B cell (primary cell): ENCODE results near the gene TBKBP1. TPM values are rescaled to one million over a fixed set of nuclear protein-coding genes. Genes with fewer than 3 reads are reported as not detected.

Source experiments
- ATAC-seq: fragments of 200-7000 bp; cut with Tn5 transposase; one replicate; pipeline ENCODE4 v1.10.0; 2021; ENCODE audit warnings: low read depth, mild to moderate bottlenecking, moderate number of reproducible peaks, moderate library complexity
- CTCF ChIA-PET: fragments of 350-600 bp; sonication (Branson Sonifier 250); formaldehyde crosslinking; loops from one replicate; lab custom pipeline; 2021; ENCODE audit warnings: antibody characterized with exemption, inconsistent platforms; lab: Charles Lee
- POLR2A ChIA-PET: fragments of 350-600 bp; sonication (Branson Sonifier 250); formaldehyde crosslinking; loops from one replicate; lab custom pipeline; 2021; ENCODE audit warnings: antibody characterized with exemption; lab: Charles Lee
- DNase-seq: peaks from one replicate; pipeline ENCODE4 v3.0.0; 2013
- H2AFZ ChIP-seq: 2 replicates; pipeline ENCODE4 v1.6.1; 2012; ENCODE audit warnings: mild to moderate bottlenecking, low read depth, low read length; ENCODE audit not compliant: insufficient read depth, poor library complexity, severe bottlenecking
- H3K27ac ChIP-seq, 2 donors: 1 replicate in 1 of 2; 2 replicates in 1 of 2; pipeline ENCODE4 v1.5.1; 2012 to 2013; ENCODE audit warnings: low read length in 2 of 2, mild to moderate bottlenecking in 2 of 2, moderate library complexity in 1 of 2
- H3K27me3 ChIP-seq, 4 experiments: fragments of 200-600 bp in 1 of 4; sonication (generic) in 1 of 4; replicated peaks in 1 of 4; 1 replicate in 2 of 4; 2 replicates in 2 of 4; pipeline versions ENCODE4 v1.6.1 to v1.7.0; 2013 to 2016; ENCODE audit warnings: low read length in 3 of 4, mild to moderate bottlenecking in 2 of 4, mixed read lengths in 1 of 4, moderate library complexity in 1 of 4; ENCODE audit not compliant: insufficient read depth in 4 of 4, control insufficient read depth in 3 of 4; ENCODE audit errors: control extremely low read depth in 1 of 4
- H3K36me3 ChIP-seq, 2 experiments: replicated peaks in 1 of 2; 1 replicate in 1 of 2; 2 replicates in 1 of 2; pipeline versions ENCODE4 v1.6.1 to v1.7.1; 2013; ENCODE audit warnings: low read length in 1 of 2; ENCODE audit not compliant: insufficient read depth in 2 of 2, control insufficient read depth in 1 of 2; ENCODE audit errors: control extremely low read depth in 1 of 2, extremely low read depth in 1 of 2
- H3K4me1 ChIP-seq, 2 donors: fragments of 200-600 bp in 1 of 2; sonication (generic) in 1 of 2; 1 replicate in 1 of 2; 2 replicates in 1 of 2; pipeline versions ENCODE4 v1.5.1 to v1.6.1; 2013 to 2017; ENCODE audit warnings: low read length in 2 of 2; ENCODE audit not compliant: control insufficient read depth in 2 of 2, insufficient read depth in 2 of 2
- H3K4me2 ChIP-seq: replicated peaks from 2 replicates; pipeline ENCODE3; 2012; ENCODE audit warnings: mild to moderate bottlenecking, low read depth, low read length; ENCODE audit not compliant: poor library complexity, severe bottlenecking
- H3K4me3 ChIP-seq, 5 experiments: fragments of 200-600 bp in 1 of 5; sonication (generic) in 1 of 5; 1 replicate in 3 of 5; 2 replicates in 2 of 5; pipeline versions ENCODE4 v1.5.1 to v1.7.0; 2011 to 2016; ENCODE audit warnings: low read length in 4 of 5, mild to moderate bottlenecking in 4 of 5, low read depth in 2 of 5, control low read depth in 1 of 5, moderate library complexity in 1 of 5; ENCODE audit not compliant: insufficient read depth in 1 of 5; ENCODE audit errors: control extremely low read depth in 1 of 5, extremely low read depth in 1 of 5
- H3K79me2 ChIP-seq: fragments of 200-600 bp; sonication (generic); one replicate; pipeline ENCODE4 v1.6.0; 2016; ENCODE audit warnings: low read length; ENCODE audit not compliant: control insufficient read depth, insufficient read depth
- H3K9ac ChIP-seq: fragments of 200-600 bp; sonication (generic); 2 replicates; pipeline ENCODE4 v1.6.1; 2017; ENCODE audit warnings: mild to moderate bottlenecking, low read length, moderate library complexity
- H3K9me3 ChIP-seq, 3 donors: one replicate each; pipeline versions ENCODE4 v1.6.1 to v1.7.1; 2013; ENCODE audit warnings: low read length in 2 of 3; ENCODE audit not compliant: control insufficient read depth in 2 of 3, insufficient read depth in 1 of 3; ENCODE audit errors: control extremely low read depth in 1 of 3
- H4K20me1 ChIP-seq: 2 replicates; pipeline ENCODE4 v1.6.0; 2012; ENCODE audit warnings: mild to moderate bottlenecking, low read length; ENCODE audit not compliant: insufficient read depth, control insufficient read depth, poor library complexity, severe bottlenecking
- H3K27ac Mint-ChIP-seq: one replicate; pipeline ENCODE4 v1.8.0; 2021; ENCODE audit warnings: mixed read lengths
- H3K27me3 Mint-ChIP-seq: one replicate; pipeline ENCODE4 v1.8.0; 2021; ENCODE audit warnings: mixed read lengths
- H3K4me1 Mint-ChIP-seq: one replicate; pipeline ENCODE4 v1.8.0; 2021; ENCODE audit warnings: mixed read lengths
- H3K4me3 Mint-ChIP-seq: one replicate; pipeline ENCODE4 v1.8.0; 2021; ENCODE audit warnings: mixed read lengths
- H3K9me3 Mint-ChIP-seq: one replicate; pipeline ENCODE4 v1.8.0; 2022; ENCODE audit warnings: mixed read lengths; ENCODE audit not compliant: insufficient read depth
- CTCF ChIP-seq: fragments of 200-600 bp; IDR thresholded peaks from one replicate; pipeline ENCODE4 v1.8.0; 2022; ENCODE audit warnings: antibody characterized with exemption, mild to moderate bottlenecking
- EZH2 ChIP-seq: IDR thresholded peaks from 2 replicates; pipeline ENCODE4 v1.6.1; 2012; ENCODE audit warnings: borderline replicate concordance, low read depth, mild to moderate bottlenecking, moderate library complexity, low read length; ENCODE audit not compliant: insufficient read depth, poor library complexity, severe bottlenecking
- WGBS: methylation state at CpG from one replicate; pipeline ENCODE4 v1.1.5; 2013; ENCODE audit warnings: missing lambda C conversion rate; ENCODE audit not compliant: insufficient coverage; 5-methylcytosine and 5-hydroxymethylcytosine counted together
- intact Hi-C: fragments of 100-400 bp; cut with micrococcal nuclease; formaldehyde crosslinking; loops from one replicate; pipeline ENCODE4 v1.10.0; 2022
- polyA plus RNA-seq: library from polyadenylated mRNA; depleted of rRNA; stranded (reverse); fragments of >200 nt; gene quantifications from 2 replicates; pipeline ENCODE4 v1.2.3, GENCODE V29; 2012
- total RNA-seq, 2 donors: library from RNA; stranded (reverse); fragments of 120-200 nt in 1 of 2; gene quantifications; 1 replicate in 1 of 2; 2 replicates in 1 of 2; pipeline versions ENCODE4 v1.2.3 to v1.2.4, GENCODE V29; 2013 to 2022

Gene TBKBP1
- total and polyA plus RNA-seq, 2 donors (not counting 1 experiment from before 2014, with no cell fraction given): 6.6 to 8.4 TPM

- Histone ChIP-seq H3K9me3 (no peaks in the 10 kb centered on the region), H3K4me2 (peak overlapping the region; percentile 98), H2AFZ (peak overlapping the region; percentile 72), H4K20me1 (peaks cover 4% of the 10 kb centered on the region), H3K4me3 (peak overlapping the region in 4 of 5 experiments; percentile 63 to 73 (median 68)), H3K79me2 (peaks cover 3% of the 10 kb centered on the region), H3K36me3 (no peaks in the 10 kb centered on the region), H3K4me1 (peaks cover 23 to 46% of the 10 kb centered on the region in 2 donors), H3K9ac (peak overlapping the region; percentile 70), H3K27ac (peak overlapping the region; percentile 19 to 24), H3K27me3 (peaks cover 0 to 5% (median 2%) of the 10 kb centered on the region in 4 experiments)
- no peak for ATAC-seq
- Mint-ChIP-seq H3K4me3 (peak overlapping the region; percentile 86), H3K4me1 (peaks cover 42% of the 10 kb centered on the region), H3K27ac (peak overlapping the region; percentile 71), H3K27me3 (no peaks in the 10 kb centered on the region), H3K9me3 (no peaks in the 10 kb centered on the region)
- DNase-seq: peak; percentile 24
- POLR2A ChIA-PET: interaction anchor here (0.5 to 1.7 kb wide), 5 partner anchors 32 to 371 kb away, joined by 3 to 7 read pairs (median 5); no protein-coding TSS in a partner anchor
- intact Hi-C loops: loop anchor here (2.0 to 10.0 kb wide), 2 partner anchors 39 to 109 kb away; no protein-coding TSS in a partner anchor
- 48% methylated on average over 40 of the region's 47 CpGs for WGBS
- CTCF ChIA-PET: interaction anchor here (0.9 to 7.0 kb wide), 5 partner anchors 8 to 48 kb away, joined by 4 to 108 read pairs (median 5); partner anchors contain the start of gene TBX21
- TF ChIP-seq EZH2: no peak
- TF ChIP-seq CTCF: no peak
Measured at GRCh38 chr17:47695429-47696376, 1.7 kb downstream of the TBKBP1 start.
